Measurements from ENCODE around the gene AFAP1. TPM values are rescaled to one million over a fixed set of nuclear protein-coding genes. Genes with fewer than 3 reads are reported as not detected.

Gene AFAP1
- total RNA-seq, 1 experiment from 2014 or later: 94.7 TPM

DNA sequence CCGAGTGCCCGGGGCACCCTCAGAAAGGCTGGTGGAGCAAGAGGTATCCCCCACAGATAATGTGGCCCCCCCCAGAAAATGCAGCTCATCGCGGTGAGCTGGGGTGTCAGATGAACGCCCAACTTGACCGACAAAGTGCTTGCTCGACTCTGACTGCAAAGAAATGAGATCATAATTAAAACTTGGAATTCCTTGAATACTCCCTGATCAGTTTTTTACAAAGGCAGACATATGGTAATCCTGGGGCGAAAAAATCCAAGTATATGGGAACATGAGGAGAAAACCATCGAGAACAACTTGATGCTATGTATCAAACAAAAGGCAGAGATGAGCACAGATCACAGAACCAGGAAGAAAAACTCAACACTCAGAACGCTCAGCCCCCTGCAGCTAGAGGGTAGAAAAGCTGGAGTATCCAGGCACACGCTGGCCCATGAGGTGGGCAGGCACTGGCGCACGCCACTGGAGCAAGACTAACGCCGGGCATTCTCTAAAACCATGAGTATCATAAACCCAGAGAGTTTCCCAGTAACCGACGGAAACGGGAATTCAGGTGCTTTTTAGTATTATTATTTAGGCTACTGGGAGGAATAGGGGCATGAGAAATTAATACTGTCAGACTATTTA lies 127.3 kb downstream of the AFAP1 start:
- TF ChIP-seq TCF7L2 (IDR thresholded peaks at IDR 0.05; ENCODE audit: low read depth, low read length) (no peak), SIN3A (IDR thresholded peaks at IDR 0.05; ENCODE audit: borderline replicate concordance, insufficient read depth, low read depth, low read length) (no peak), POLR2AphosphoS5 (IDR thresholded peaks at IDR 0.05; ENCODE audit: low read depth, low read length) (no peak)
- TF ChIP-seq, protein P1, sequence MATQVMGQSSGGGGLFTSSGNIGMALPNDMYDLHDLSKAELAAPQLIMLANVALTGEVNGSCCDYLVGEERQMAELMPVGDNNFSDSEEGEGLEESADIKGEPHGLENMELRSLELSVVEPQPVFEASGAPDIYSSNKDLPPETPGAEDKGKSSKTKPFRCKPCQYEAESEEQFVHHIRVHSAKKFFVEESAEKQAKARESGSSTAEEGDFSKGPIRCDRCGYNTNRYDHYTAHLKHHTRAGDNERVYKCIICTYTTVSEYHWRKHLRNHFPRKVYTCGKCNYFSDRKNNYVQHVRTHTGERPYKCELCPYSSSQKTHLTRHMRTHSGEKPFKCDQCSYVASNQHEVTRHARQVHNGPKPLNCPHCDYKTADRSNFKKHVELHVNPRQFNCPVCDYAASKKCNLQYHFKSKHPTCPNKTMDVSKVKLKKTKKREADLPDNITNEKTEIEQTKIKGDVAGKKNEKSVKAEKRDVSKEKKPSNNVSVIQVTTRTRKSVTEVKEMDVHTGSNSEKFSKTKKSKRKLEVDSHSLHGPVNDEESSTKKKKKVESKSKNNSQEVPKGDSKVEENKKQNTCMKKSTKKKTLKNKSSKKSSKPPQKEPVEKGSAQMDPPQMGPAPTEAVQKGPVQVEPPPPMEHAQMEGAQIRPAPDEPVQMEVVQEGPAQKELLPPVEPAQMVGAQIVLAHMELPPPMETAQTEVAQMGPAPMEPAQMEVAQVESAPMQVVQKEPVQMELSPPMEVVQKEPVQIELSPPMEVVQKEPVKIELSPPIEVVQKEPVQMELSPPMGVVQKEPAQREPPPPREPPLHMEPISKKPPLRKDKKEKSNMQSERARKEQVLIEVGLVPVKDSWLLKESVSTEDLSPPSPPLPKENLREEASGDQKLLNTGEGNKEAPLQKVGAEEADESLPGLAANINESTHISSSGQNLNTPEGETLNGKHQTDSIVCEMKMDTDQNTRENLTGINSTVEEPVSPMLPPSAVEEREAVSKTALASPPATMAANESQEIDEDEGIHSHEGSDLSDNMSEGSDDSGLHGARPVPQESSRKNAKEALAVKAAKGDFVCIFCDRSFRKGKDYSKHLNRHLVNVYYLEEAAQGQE (IDR thresholded peaks at IDR 0.05; ENCODE audit: insufficient read depth in 1 of 2, low read depth in 2 of 2, low read length in 1 of 2): no peak
- ATAC-seq (no peak), DNase-seq (ENCODE audit: low read depth, low spot score) (no peak)
- no TSS peak for BruUV-seq (replicated peaks)
- no peaks in the 10 kb centered on the region for H3K27me3 ChIP-seq (ENCODE audit: control insufficient read depth, insufficient read depth, low read length)
- 0 out of 2 replicates have a peak overlapping the region, but pooled peaks have one; percentile 34 for H3K27ac ChIP-seq (ENCODE audit: low read length)
- ChIA-PET POLR2A (no interaction called here), CTCF (no interaction called here)
- H3K9me3 ChIP-seq (ENCODE audit: control insufficient read depth, insufficient read depth, low read depth, low read length): no peaks in the 10 kb centered on the region
- H3K36me3 ChIP-seq (ENCODE audit: control insufficient read depth, insufficient read depth, low read length): peaks cover 28% of the 10 kb centered on the region
- in situ Hi-C loops (cut with HindIII; ENCODE audit: low pct_unique_long_range_greater_than_20kb, low sequenced_read_pairs) (no loop called here), intact Hi-C loops (cut with micrococcal nuclease; ENCODE audit: unreplicated experiment) (no loop called here)
- H3K4me1 ChIP-seq (ENCODE audit: control insufficient read depth, insufficient read depth, low read length): peaks cover 19% of the 10 kb centered on the region
- H3K4me3 ChIP-seq (ENCODE audit: low read depth in 2 of 2, low read length in 2 of 2): no peak overlapping the region

GRCh38 chr4:7811536-7812191 lies 128.0 kb downstream of the AFAP1 start:
- in situ Hi-C loops (cut with HindIII; ENCODE audit: low pct_unique_long_range_greater_than_20kb, low sequenced_read_pairs): no loop called here
- intact Hi-C loops (cut with micrococcal nuclease; ENCODE audit: unreplicated experiment): no loop called here
- H3K4me3 ChIP-seq (ENCODE audit: low read depth in 2 of 2, low read length in 2 of 2): no peak overlapping the region
- POLR2A ChIA-PET: no interaction called here
- CTCF ChIA-PET: no interaction called here
- H3K27ac ChIP-seq (ENCODE audit: low read length): peak overlapping the region; percentile 26; the same call in 1 of the 2 replicates
- peaks cover 26% of the 10 kb centered on the region for H3K4me1 ChIP-seq (ENCODE audit: control insufficient read depth, insufficient read depth, low read length)
- no peaks in the 10 kb centered on the region for H3K9me3 ChIP-seq (ENCODE audit: control insufficient read depth, insufficient read depth, low read depth, low read length)
- no peaks in the 10 kb centered on the region for H3K27me3 ChIP-seq (ENCODE audit: control insufficient read depth, insufficient read depth, low read length)
- H3K36me3 ChIP-seq (ENCODE audit: control insufficient read depth, insufficient read depth, low read length): peaks cover 28% of the 10 kb centered on the region
- ATAC-seq (no peak), DNase-seq (ENCODE audit: low read depth, low spot score) (no peak)
- BruUV-seq (replicated peaks): no TSS peak
- TF ChIP-seq CTCF (IDR thresholded peaks at IDR 0.05) (no peak), SIN3A (IDR thresholded peaks at IDR 0.05; ENCODE audit: borderline replicate concordance, insufficient read depth, low read depth, low read length) (no peak), POLR2AphosphoS5 (IDR thresholded peaks at IDR 0.05; ENCODE audit: low read depth, low read length) (no peak), TCF7L2 (IDR thresholded peaks at IDR 0.05; ENCODE audit: low read depth, low read length) (no peak)
- TF ChIP-seq, protein P1 (IDR thresholded peaks at IDR 0.05; ENCODE audit: insufficient read depth in 1 of 2, low read depth in 2 of 2, low read length in 1 of 2): no peak
